Glutamatergic neuron (in vitro differentiated cells): ENCODE data around the gene DCUN1D2. TPM values are rescaled to one million over a fixed set of nuclear protein-coding genes. Genes with fewer than 3 reads are reported as not detected.
A peak's percentile ranks its signal among the peaks of the same experiment; 100 is the strongest.
"Not testable (repeated sequence)": the region's sequence is repeated elsewhere in the genome, so short reads cannot be mapped to it uniquely, and the experiment has no call there.

Experiments used
- DNase-seq: peaks from one replicate; pipeline ENCODE4 v3.0.0; 2022
- H3K27ac Mint-ChIP-seq: one replicate; pipeline ENCODE4 v1.8.0; 2020; ENCODE audit warnings: mild to moderate bottlenecking, mixed read lengths, inconsistent platforms; ENCODE audit not compliant: unreplicated experiment
- H3K27me3 Mint-ChIP-seq: one replicate; pipeline ENCODE4 v1.8.0; 2020; ENCODE audit warnings: mild to moderate bottlenecking, moderate library complexity, mixed read lengths, inconsistent platforms; ENCODE audit not compliant: unreplicated experiment
- H3K36me3 Mint-ChIP-seq: one replicate; pipeline ENCODE4 v1.8.0; 2020; ENCODE audit warnings: mild to moderate bottlenecking, mixed read lengths, inconsistent platforms; ENCODE audit not compliant: unreplicated experiment
- H3K4me1 Mint-ChIP-seq: one replicate; pipeline ENCODE4 v1.8.0; 2020; ENCODE audit warnings: mild to moderate bottlenecking, low read depth, mixed read lengths, inconsistent platforms; ENCODE audit not compliant: unreplicated experiment
- H3K4me3 Mint-ChIP-seq: one replicate; pipeline ENCODE4 v1.8.0; 2020; ENCODE audit warnings: mild to moderate bottlenecking, mixed read lengths, inconsistent platforms; ENCODE audit not compliant: unreplicated experiment
- H3K9me3 Mint-ChIP-seq: one replicate; pipeline ENCODE4 v1.8.0; 2020; ENCODE audit warnings: mild to moderate bottlenecking, moderate library complexity, mixed read lengths, inconsistent platforms; ENCODE audit not compliant: unreplicated experiment
- total RNA-seq: library from RNA; stranded (reverse); fragmentation: NEBNext Ultra II Directional; extraction: Animal tissue kit (Norgen Biotek cat#: 25700); gene quantifications from one replicate; pipeline ENCODE4 v1.2.1, GENCODE V29; 2021; ENCODE audit not compliant: unreplicated experiment
- TF ChIP-seq, protein P1 (sequence below): fragments of 200-600 bp; sonication (generic); IDR thresholded peaks from one replicate; pipeline ENCODE4 v1.5.0; 2021; ENCODE audit not compliant: partially characterized antibody, unreplicated experiment

DCUN1D2 gene
- total RNA-seq, 1 donor from 2014 or later: 97.7 TPM

DNA sequence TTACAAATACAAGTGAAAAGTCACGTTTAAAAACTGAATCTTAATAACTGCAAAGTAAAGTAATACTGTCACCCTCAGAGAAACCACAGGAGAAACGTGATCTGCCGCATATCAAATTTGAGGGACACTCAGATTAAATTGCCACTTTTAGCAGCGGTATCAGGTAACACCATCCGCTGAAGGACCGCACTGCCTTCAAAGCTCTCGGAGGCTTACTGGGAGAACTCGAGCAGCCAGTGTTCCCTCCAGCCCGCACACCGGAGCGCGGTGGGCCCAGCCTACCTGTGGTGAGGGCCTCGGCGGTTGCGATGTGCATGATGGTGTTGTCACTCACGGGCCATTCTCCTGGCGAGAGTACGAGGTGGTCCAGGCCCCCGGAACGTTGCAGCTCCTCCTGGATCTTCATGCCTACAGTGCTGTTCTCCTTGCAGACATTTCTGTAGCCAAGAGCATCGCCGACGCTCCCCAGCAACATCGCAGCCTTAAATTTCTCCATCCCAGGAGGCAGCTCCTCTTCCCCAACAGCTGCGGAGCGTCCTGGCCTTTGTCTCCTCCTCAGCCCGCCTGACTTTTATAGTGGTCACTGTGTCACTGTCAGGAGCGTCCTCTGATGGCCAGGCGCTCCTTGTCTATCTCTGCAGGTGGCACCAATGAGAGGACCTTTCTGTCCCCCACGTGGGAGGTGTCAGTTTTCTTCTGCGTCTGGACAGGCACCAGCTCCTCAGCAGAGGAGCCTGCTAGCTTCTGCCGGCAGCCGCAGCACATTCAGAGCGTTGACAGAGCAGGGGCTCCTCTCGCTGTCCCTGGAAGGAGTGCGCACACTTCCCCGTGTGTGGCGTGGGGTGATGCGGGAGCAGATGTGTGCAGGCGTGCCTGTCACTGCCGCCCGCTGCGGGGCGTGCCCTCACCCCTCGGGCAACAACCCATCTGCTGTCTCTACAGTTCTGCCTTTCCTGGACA lies 37.3 kb downstream of the DCUN1D2 start, which contains the start of gene ADPRHL1:
Gene ADPRHL1, minus strand, starts transcription at position 547 of the 960 bp plus-strand sequence. Its CDS starts 51 bp downstream, at position 496.
- H3K27ac Mint-ChIP-seq: peak within 1 kb of the TSS; percentile 98
- H3K4me1 Mint-ChIP-seq: peaks cover 41% of the 10 kb centered on the region

DNA sequence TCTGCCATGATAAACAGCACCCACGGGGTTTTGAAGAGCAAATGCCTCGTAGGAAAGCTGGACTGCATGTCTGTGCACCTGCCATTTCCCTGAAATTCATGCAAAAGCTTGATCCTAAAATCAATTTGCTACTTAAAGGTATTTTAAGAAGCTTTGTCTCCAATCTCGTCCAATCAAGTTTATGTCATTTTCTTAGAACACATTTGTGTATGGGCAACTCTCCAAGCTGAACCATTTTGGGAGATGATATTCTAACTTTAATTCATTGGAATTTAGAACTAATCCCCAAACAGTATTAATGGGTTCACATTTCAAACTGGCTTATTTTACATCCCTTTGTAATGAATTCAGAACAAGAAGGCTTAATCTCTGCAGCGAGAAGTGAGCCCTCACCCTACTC lies 38.0 kb downstream of the DCUN1D2 start:
- no peak for DNase-seq
- H3K27me3 Mint-ChIP-seq: peaks cover 12% of the 10 kb centered on the region
- TF ChIP-seq, protein P1, sequence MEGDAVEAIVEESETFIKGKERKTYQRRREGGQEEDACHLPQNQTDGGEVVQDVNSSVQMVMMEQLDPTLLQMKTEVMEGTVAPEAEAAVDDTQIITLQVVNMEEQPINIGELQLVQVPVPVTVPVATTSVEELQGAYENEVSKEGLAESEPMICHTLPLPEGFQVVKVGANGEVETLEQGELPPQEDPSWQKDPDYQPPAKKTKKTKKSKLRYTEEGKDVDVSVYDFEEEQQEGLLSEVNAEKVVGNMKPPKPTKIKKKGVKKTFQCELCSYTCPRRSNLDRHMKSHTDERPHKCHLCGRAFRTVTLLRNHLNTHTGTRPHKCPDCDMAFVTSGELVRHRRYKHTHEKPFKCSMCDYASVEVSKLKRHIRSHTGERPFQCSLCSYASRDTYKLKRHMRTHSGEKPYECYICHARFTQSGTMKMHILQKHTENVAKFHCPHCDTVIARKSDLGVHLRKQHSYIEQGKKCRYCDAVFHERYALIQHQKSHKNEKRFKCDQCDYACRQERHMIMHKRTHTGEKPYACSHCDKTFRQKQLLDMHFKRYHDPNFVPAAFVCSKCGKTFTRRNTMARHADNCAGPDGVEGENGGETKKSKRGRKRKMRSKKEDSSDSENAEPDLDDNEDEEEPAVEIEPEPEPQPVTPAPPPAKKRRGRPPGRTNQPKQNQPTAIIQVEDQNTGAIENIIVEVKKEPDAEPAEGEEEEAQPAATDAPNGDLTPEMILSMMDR: no peak
- peak overlapping the region; percentile 98 for H3K27ac Mint-ChIP-seq
- H3K36me3 Mint-ChIP-seq: peaks cover 9% of the 10 kb centered on the region
- peak overlapping the region; percentile 81 for H3K4me3 Mint-ChIP-seq
- H3K4me1 Mint-ChIP-seq: peaks cover 41% of the 10 kb centered on the region
- H3K9me3 Mint-ChIP-seq: peaks cover 7% of the 10 kb centered on the region

More for the DNA sequence above, 37.3 kb downstream of the DCUN1D2 start, which contains the start of gene ADPRHL1:
- Mint-ChIP-seq H3K4me3 (peak within 1 kb of the TSS; percentile 81), H3K27me3 (peaks cover 12% of the 10 kb centered on the region), H3K9me3 (peaks cover 7% of the 10 kb centered on the region), H3K36me3 (peaks cover 5% of the 10 kb centered on the region)
- DNase-seq: peak; percentile 64
- TF ChIP-seq, protein P1: no peak

DNA sequence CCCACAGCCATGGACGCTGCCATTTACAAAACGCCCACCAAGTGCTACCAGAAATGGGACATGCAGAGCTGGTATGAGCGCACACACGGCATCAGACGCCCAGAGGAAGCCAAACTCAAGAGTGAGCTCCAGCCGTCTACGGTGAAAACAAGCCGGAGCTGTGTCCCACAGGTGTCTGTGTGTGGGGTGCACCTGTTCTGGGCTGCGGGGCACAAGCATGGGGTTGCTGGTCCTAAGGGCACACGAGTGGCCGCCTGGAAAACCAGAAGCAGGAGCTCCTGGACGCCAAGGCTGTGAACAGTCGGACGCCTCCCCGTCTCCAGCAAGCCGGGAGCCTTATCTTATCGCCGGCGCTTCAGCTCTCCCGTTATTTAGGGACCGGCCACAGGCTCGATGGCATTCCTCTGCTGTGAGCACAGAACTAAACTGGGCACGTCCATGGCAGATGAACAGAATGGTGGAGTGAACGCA lies 38.5 kb downstream of the DCUN1D2 start:
- DNase-seq: no peak
- Mint-ChIP-seq H3K27ac (no peak overlapping the region), H3K4me3 (no peak overlapping the region), H3K4me1 (peaks cover 41% of the 10 kb centered on the region), H3K27me3 (peaks cover 12% of the 10 kb centered on the region), H3K36me3 (peaks cover 9% of the 10 kb centered on the region), H3K9me3 (peaks cover 7% of the 10 kb centered on the region)
- TF ChIP-seq, protein P1: no peak

DNA sequence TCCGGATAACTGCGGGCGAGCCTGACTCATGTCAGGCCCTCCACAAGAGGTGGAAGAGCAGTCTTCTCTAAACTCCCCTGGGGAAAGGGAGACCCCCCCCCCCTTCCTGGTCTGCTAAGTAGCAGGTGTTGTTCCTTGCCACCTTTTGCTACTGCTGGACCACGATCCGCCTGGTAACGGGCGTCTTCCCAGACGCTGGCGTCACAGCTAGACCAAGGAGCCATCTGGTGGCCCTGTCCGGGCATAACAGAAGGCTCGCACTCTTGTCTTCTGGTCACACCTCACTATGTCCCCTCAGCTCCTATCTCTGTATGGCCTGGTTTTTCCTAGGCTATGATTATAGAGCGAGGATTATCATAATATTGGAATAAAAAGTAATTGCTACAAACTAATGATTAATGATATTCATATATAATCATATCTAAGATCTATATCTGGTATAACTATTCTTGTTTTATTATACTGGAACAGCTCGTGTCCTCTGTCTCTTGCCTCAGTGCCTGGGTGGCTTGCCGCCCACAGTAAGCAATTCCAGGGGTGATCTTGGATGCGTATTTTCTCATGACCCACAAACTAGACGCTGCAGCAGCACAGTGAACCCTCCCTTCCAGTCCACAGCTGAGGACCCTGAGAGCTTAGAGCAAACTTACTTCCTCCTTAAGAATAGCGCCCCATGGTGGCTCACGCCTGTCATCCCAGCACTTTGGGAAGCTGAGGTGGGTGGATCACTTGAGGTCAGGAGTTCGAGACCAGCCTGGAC lies 39.5 kb downstream of the DCUN1D2 start:
- Mint-ChIP-seq H3K27ac (peak overlapping the region; percentile 91), H3K4me1 (peaks cover 41% of the 10 kb centered on the region), H3K4me3 (peak overlapping the region; percentile 68), H3K27me3 (peaks cover 12% of the 10 kb centered on the region)
- not testable (repeated sequence) for H3K36me3 Mint-ChIP-seq, H3K9me3 Mint-ChIP-seq
- DNase-seq: peak; percentile 79
- TF ChIP-seq, protein P1: peak; percentile 24

DNA sequence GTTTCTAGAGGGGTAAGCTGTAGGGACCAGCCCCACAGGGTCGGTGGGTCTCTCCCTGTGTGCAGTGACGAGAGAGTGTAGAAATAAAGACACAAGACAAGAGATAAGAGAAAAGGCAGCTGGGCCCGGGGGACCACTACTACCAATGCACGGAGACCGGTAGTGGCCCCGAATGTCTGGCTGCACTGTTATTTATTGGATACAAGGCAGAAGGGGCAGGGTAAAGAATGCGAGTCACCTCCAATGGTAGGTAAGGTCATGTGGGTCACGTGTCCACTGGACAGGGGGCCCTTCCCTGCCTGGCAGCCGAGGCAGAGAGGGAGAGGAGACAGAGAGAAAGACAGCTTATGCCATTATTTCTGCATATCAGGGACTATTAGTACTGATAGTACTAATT lies 40.2 kb downstream of the DCUN1D2 start:
- H3K9me3 Mint-ChIP-seq, H3K36me3 Mint-ChIP-seq, DNase-seq: not testable (repeated sequence)
- Mint-ChIP-seq H3K4me1 (peaks cover 42% of the 10 kb centered on the region), H3K27me3 (peaks cover 12% of the 10 kb centered on the region), H3K4me3 (peak overlapping the region; percentile 68), H3K27ac (peak overlapping the region; percentile 63)
